ENCODE data around the gene C1orf210.

Gene C1orf210

GRCh38 chr1:43267818-43268425 is 17.5 kb downstream of the C1orf210 start:
- Histone ChIP-seq H3K36me3 (replicated peaks in 1 of 2; ENCODE audit: control insufficient read depth in 2 of 2, insufficient read depth in 2 of 2, low read length in 2 of 2) (no peaks in the 10 kb centered on the region), H3K4me1 (ENCODE audit: control insufficient read depth in 2 of 2, insufficient read depth in 1 of 2, low read depth in 1 of 2, low read length in 2 of 2) (peaks cover 0 to 8% of the 10 kb centered on the region in 2 donors), H3K79me1 (ENCODE audit: low read depth, low read length) (no peaks in the 10 kb centered on the region), H3K23ac (ENCODE audit: low read depth, low read length, poor library complexity) (no peak overlapping the region), H2BK5ac (ENCODE audit: low read length) (no peak overlapping the region), H3K4ac (ENCODE audit: low read length) (no peak overlapping the region), H2AK5ac (ENCODE audit: low read depth, low read length) (no peak overlapping the region), H3K18ac (ENCODE audit: low read length) (no peak overlapping the region), H3K27ac (replicated peaks; ENCODE audit: low read length) (no peak overlapping the region), H3K27me3 (ENCODE audit: control insufficient read depth in 3 of 3, insufficient read depth in 3 of 3, low read depth in 1 of 3, low read length in 3 of 3) (peaks cover 0 to 33% (median 0%) of the 10 kb centered on the region in 3 experiments), H2AFZ (ENCODE audit: low read length) (no peak overlapping the region), H3K9ac (ENCODE audit: low read depth, low read length, poor library complexity) (no peak overlapping the region), H2BK15ac (ENCODE audit: low read length) (no peak overlapping the region), H2BK12ac (ENCODE audit: low read length) (no peak overlapping the region), H4K91ac (ENCODE audit: low read depth, low read length, poor library complexity) (no peak overlapping the region), H2BK120ac (ENCODE audit: low read depth, low read length) (no peak overlapping the region), H3K4me2 (ENCODE audit: insufficient read depth, low read length, poor library complexity, severe bottlenecking) (no peak overlapping the region), H4K8ac (ENCODE audit: low read depth, low read length) (no peak overlapping the region), H3K4me3 (ENCODE audit: low read length in 2 of 2) (no peak overlapping the region), H3K14ac (ENCODE audit: low read length) (no peak overlapping the region), H3K9me3 (replicated peaks in 1 of 2; ENCODE audit: control insufficient read depth in 2 of 2, insufficient read depth in 1 of 2, low read depth in 1 of 2, low read length in 2 of 2) (peaks cover 0 to under 1% of the 10 kb centered on the region in 2 donors)
- DNase-seq (ENCODE audit: low spot score) = no peak
- no CpG with 5 or more reads among the region's 3 CpGs for WGBS, 2 donors (ENCODE audit: extremely low coverage in 2 of 2, insufficient read length in 2 of 2, insufficient replicate concordance in 1 of 2)

GRCh38 chr1:43267291-43267805 is 18.0 kb downstream of the C1orf210 start:
- Histone ChIP-seq H3K9ac (ENCODE audit: low read depth, low read length, poor library complexity) (no peak overlapping the region), H3K9me3 (replicated peaks in 1 of 2; ENCODE audit: control insufficient read depth in 2 of 2, insufficient read depth in 1 of 2, low read depth in 1 of 2, low read length in 2 of 2) (peaks cover 2 to 6% of the 10 kb centered on the region in 2 donors), H3K27ac (replicated peaks; ENCODE audit: low read length) (no peak overlapping the region), H3K18ac (ENCODE audit: low read length) (peak overlapping the region; percentile 85), H3K4me3 (ENCODE audit: low read length in 2 of 2) (no peak overlapping the region), H3K36me3 (replicated peaks in 1 of 2; ENCODE audit: control insufficient read depth in 2 of 2, insufficient read depth in 2 of 2, low read length in 2 of 2) (no peaks in the 10 kb centered on the region), H4K91ac (ENCODE audit: low read depth, low read length, poor library complexity) (no peak overlapping the region), H3K23ac (ENCODE audit: low read depth, low read length, poor library complexity) (no peak overlapping the region), H3K27me3 (ENCODE audit: control insufficient read depth in 3 of 3, insufficient read depth in 3 of 3, low read depth in 1 of 3, low read length in 3 of 3) (peaks cover 0 to 33% (median 0%) of the 10 kb centered on the region in 3 experiments), H2BK15ac (ENCODE audit: low read length) (no peak overlapping the region), H3K4me1 (ENCODE audit: control insufficient read depth in 2 of 2, insufficient read depth in 1 of 2, low read depth in 1 of 2, low read length in 2 of 2) (peaks cover 0 to 8% of the 10 kb centered on the region in 2 donors), H2AK5ac (ENCODE audit: low read depth, low read length) (no peak overlapping the region), H4K8ac (ENCODE audit: low read depth, low read length) (no peak overlapping the region), H2BK120ac (ENCODE audit: low read depth, low read length) (no peak overlapping the region), H3K79me1 (ENCODE audit: low read depth, low read length) (no peaks in the 10 kb centered on the region), H2BK12ac (ENCODE audit: low read length) (no peak overlapping the region), H3K4ac (ENCODE audit: low read length) (no peak overlapping the region), H3K4me2 (ENCODE audit: insufficient read depth, low read length, poor library complexity, severe bottlenecking) (no peak overlapping the region), H2BK5ac (ENCODE audit: low read length) (no peak overlapping the region), H2AFZ (ENCODE audit: low read length) (no peak overlapping the region), H3K14ac (ENCODE audit: low read length) (no peak overlapping the region)
- DNase-seq (ENCODE audit: low spot score) = no peak
- WGBS, 2 donors (ENCODE audit: extremely low coverage in 2 of 2, insufficient read length in 2 of 2, insufficient replicate concordance in 1 of 2) = no CpG with 5 or more reads among the region's 9 CpGs

- WGBS, 2 donors (ENCODE audit: extremely low coverage in 2 of 2, insufficient read length in 2 of 2, insufficient replicate concordance in 1 of 2) = no CpG with 5 or more reads among the region's 1 CpG
- Histone ChIP-seq H3K4me3 (ENCODE audit: low read length in 2 of 2) (no peak overlapping the region), H2BK120ac (ENCODE audit: low read depth, low read length) (no peak overlapping the region)
Measured at GRCh38 chr1:43266881-43267280, 18.5 kb downstream of the C1orf210 start.

GRCh38 chr1:43265431-43265830 is 19.9 kb downstream of the C1orf210 start:
- DNase-seq (ENCODE audit: low spot score) = no peak
- Histone ChIP-seq H3K4me1 (ENCODE audit: control insufficient read depth in 2 of 2, insufficient read depth in 1 of 2, low read depth in 1 of 2, low read length in 2 of 2) (peaks cover 0 to under 1% of the 10 kb centered on the region in 2 donors), H2BK12ac (ENCODE audit: low read length) (no peak overlapping the region), H2AFZ (ENCODE audit: low read length) (no peak overlapping the region), H3K23ac (ENCODE audit: low read depth, low read length, poor library complexity) (no peak overlapping the region), H3K79me1 (ENCODE audit: low read depth, low read length) (no peaks in the 10 kb centered on the region), H2BK15ac (ENCODE audit: low read length) (no peak overlapping the region), H3K9ac (ENCODE audit: low read depth, low read length, poor library complexity) (no peak overlapping the region), H3K9me3 (replicated peaks in 1 of 2; ENCODE audit: control insufficient read depth in 2 of 2, insufficient read depth in 1 of 2, low read depth in 1 of 2, low read length in 2 of 2) (peaks cover 2 to 11% of the 10 kb centered on the region in 2 donors), H2AK5ac (ENCODE audit: low read depth, low read length) (no peak overlapping the region), H3K4ac (ENCODE audit: low read length) (no peak overlapping the region), H3K36me3 (replicated peaks in 1 of 2; ENCODE audit: control insufficient read depth in 2 of 2, insufficient read depth in 2 of 2, low read length in 2 of 2) (no peaks in the 10 kb centered on the region), H3K27me3 (ENCODE audit: control insufficient read depth in 3 of 3, insufficient read depth in 3 of 3, low read depth in 1 of 3, low read length in 3 of 3) (peaks cover 0 to 22% (median 0%) of the 10 kb centered on the region in 3 experiments), H2BK120ac (ENCODE audit: low read depth, low read length) (no peak overlapping the region), H4K8ac (ENCODE audit: low read depth, low read length) (no peak overlapping the region), H4K91ac (ENCODE audit: low read depth, low read length, poor library complexity) (no peak overlapping the region), H3K18ac (ENCODE audit: low read length) (no peak overlapping the region), H3K14ac (ENCODE audit: low read length) (no peak overlapping the region), H2BK5ac (ENCODE audit: low read length) (no peak overlapping the region), H3K27ac (replicated peaks; ENCODE audit: low read length) (no peak overlapping the region), H3K4me2 (ENCODE audit: insufficient read depth, low read length, poor library complexity, severe bottlenecking) (no peak overlapping the region), H3K4me3 (ENCODE audit: low read length in 2 of 2) (no peak overlapping the region)
- no CpG with 5 or more reads among the region's 4 CpGs for WGBS, 2 donors (ENCODE audit: extremely low coverage in 2 of 2, insufficient read length in 2 of 2, insufficient replicate concordance in 1 of 2)

More at GRCh38 chr1:43266881-43267280, 18.5 kb downstream of the C1orf210 start:
- H4K8ac ChIP-seq (ENCODE audit: low read depth, low read length) = no peak overlapping the region
- H3K4me2 ChIP-seq (ENCODE audit: insufficient read depth, low read length, poor library complexity, severe bottlenecking) = no peak overlapping the region
- no peak overlapping the region for H2BK5ac ChIP-seq (ENCODE audit: low read length)
- no peak overlapping the region for H2BK12ac ChIP-seq (ENCODE audit: low read length)
- no peak overlapping the region for H2AFZ ChIP-seq (ENCODE audit: low read length)
- H3K18ac ChIP-seq (ENCODE audit: low read length) = no peak overlapping the region
- no peak overlapping the region for H3K23ac ChIP-seq (ENCODE audit: low read depth, low read length, poor library complexity)
- H3K9me3 ChIP-seq (replicated peaks in 1 of 2; ENCODE audit: control insufficient read depth in 2 of 2, insufficient read depth in 1 of 2, low read depth in 1 of 2, low read length in 2 of 2) = peaks cover 2 to 7% of the 10 kb centered on the region in 2 donors
- DNase-seq (ENCODE audit: low spot score) = no peak
- H4K91ac ChIP-seq (ENCODE audit: low read depth, low read length, poor library complexity) = no peak overlapping the region
- no peak overlapping the region for H3K27ac ChIP-seq (replicated peaks; ENCODE audit: low read length)
- no peak overlapping the region for H2BK15ac ChIP-seq (ENCODE audit: low read length)
- no peak overlapping the region for H3K14ac ChIP-seq (ENCODE audit: low read length)
- no peaks in the 10 kb centered on the region for H3K36me3 ChIP-seq (replicated peaks in 1 of 2; ENCODE audit: control insufficient read depth in 2 of 2, insufficient read depth in 2 of 2, low read length in 2 of 2)
- H3K27me3 ChIP-seq (ENCODE audit: control insufficient read depth in 3 of 3, insufficient read depth in 3 of 3, low read depth in 1 of 3, low read length in 3 of 3) = peaks cover 0 to 31% (median 0%) of the 10 kb centered on the region in 3 experiments
- no peak overlapping the region for H2AK5ac ChIP-seq (ENCODE audit: low read depth, low read length)
- H3K79me1 ChIP-seq (ENCODE audit: low read depth, low read length) = no peaks in the 10 kb centered on the region
- H3K4me1 ChIP-seq (ENCODE audit: control insufficient read depth in 2 of 2, insufficient read depth in 1 of 2, low read depth in 1 of 2, low read length in 2 of 2) = peaks cover 0 to 8% of the 10 kb centered on the region in 2 donors
- no peak overlapping the region for H3K9ac ChIP-seq (ENCODE audit: low read depth, low read length, poor library complexity)
- no peak overlapping the region for H3K4ac ChIP-seq (ENCODE audit: low read length)
